22Rv1 (cell line): ENCODE data around the gene DEDD2.

Experiments
- H3K27ac ChIP-seq: fragments of 450-650 bp; 2 replicates; pipeline ENCODE4 v1.5.1; 2017
- ZFX ChIP-seq: fragments of 450-650 bp; IDR thresholded peaks from 2 replicates; pipeline ENCODE4 v1.6.1; 2017; ENCODE audit warnings: antibody characterized with exemption, borderline replicate concordance
- TF ChIP-seq, protein P1 (sequence below): fragments of 450-650 bp; IDR thresholded peaks from 2 replicates; pipeline ENCODE4 v1.5.1; 2017; ENCODE audit warnings: mild to moderate bottlenecking

Gene DEDD2

DNA sequence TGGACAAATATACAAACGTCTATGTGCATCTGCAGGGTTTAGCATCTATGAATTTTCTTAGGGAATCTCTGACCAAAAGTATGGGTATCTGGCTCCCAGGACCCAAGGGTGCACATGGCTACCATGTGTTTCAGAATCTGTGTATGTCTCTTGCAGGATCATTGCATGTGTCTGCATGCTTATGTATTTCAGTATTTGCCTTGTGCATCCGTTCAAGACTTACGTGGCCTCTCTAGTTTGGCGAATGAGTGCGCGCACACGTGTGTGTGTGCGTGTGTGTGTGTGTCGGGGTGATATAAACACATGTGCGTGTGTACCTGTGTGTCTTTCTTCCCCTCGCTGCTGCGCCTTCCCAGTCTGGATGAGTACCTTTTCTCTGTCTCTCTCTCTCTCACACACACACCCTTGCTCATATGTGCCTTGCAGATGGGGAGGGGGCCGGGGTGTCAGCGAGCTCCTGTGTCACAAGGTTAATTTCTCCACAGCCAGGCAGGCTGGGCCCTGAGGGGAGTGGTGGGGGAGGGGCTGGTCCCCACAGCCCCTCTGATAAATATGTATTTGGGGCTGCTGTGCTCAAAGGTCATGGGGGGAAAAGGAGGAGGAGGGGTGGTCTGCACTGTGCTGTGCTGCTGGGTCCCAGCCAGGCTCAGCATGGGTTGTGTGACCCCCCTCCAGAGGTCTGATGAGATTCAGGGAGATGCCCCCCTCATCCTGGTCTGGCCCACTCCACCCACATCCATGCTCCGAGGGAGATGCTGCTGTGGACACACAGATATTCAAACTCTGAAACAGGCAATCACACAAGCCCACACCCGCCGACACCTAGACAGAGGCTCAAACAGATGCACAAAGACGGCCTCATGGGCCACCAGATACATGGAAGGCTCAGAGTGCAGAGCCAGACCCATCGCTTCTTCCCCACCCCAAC is 47.7 kb downstream of the DEDD2 start:
- TF ChIP-seq, protein P1, sequence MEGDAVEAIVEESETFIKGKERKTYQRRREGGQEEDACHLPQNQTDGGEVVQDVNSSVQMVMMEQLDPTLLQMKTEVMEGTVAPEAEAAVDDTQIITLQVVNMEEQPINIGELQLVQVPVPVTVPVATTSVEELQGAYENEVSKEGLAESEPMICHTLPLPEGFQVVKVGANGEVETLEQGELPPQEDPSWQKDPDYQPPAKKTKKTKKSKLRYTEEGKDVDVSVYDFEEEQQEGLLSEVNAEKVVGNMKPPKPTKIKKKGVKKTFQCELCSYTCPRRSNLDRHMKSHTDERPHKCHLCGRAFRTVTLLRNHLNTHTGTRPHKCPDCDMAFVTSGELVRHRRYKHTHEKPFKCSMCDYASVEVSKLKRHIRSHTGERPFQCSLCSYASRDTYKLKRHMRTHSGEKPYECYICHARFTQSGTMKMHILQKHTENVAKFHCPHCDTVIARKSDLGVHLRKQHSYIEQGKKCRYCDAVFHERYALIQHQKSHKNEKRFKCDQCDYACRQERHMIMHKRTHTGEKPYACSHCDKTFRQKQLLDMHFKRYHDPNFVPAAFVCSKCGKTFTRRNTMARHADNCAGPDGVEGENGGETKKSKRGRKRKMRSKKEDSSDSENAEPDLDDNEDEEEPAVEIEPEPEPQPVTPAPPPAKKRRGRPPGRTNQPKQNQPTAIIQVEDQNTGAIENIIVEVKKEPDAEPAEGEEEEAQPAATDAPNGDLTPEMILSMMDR, result no peak
- no peak for TF ChIP-seq ZFX
- H3K27ac ChIP-seq, result no peak overlapping the region

DNA sequence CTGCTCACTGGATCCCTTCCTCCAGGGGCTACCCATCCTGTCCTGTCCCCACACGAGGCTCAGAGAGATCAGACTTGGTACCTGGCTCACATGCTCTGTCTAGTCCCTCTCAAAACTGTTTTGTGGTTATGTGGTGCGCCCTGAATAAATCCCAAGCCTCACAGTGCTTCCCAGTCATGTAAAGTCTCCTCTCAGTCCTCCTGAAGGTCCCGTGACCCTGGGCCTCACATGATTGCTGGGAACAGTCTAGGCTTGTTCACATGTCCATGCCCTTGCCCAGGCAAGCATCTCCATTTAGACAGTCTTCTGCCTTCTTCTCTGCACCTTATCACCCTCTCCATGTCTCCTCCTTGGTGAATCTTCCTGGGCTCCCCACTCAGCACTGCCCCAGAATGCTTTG is 49.3 kb downstream of the DEDD2 start:
- TF ChIP-seq, protein P1, result no peak
- TF ChIP-seq ZFX, result no peak
- no peak overlapping the region for H3K27ac ChIP-seq

DNA sequence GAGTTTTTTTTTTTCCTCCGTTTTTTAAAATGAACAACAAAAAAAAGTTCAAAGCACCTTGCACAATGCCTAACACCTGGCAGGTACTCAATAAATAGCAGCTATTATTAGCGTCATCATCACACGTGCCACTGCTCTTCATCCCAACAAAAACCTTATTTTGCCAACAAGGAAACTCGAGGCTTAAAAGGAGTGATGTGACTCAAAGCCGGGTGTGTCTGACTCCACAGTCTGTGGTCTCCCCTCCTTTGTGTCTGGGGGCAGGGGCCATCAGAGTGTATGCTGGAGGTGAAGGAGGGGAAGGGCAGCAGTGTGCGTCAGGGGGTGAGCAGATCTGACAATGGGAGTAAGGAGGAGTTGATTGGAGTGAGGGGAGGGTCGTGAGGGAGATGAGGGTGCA is 51.2 kb downstream of the DEDD2 start:
- TF ChIP-seq ZFX, result no peak
- H3K27ac ChIP-seq, result no peak overlapping the region

GRCh38 chr19:42165146-42165545 is 52.3 kb downstream of the DEDD2 start:
- H3K27ac ChIP-seq, result no peak overlapping the region
- TF ChIP-seq, protein P1, result no peak
- TF ChIP-seq ZFX, result no peak

- TF ChIP-seq, protein P1, result no peak
- no peak for TF ChIP-seq ZFX
- no peak overlapping the region for H3K27ac ChIP-seq
These were observed 55.7 kb downstream of the DEDD2 start for GRCh38 chr19:42161616-42162263.

GRCh38 chr19:42159942-42160341 is 57.5 kb downstream of the DEDD2 start:
- no peak overlapping the region for H3K27ac ChIP-seq
- TF ChIP-seq, protein P1, result no peak
- TF ChIP-seq ZFX, result no peak

DNA sequence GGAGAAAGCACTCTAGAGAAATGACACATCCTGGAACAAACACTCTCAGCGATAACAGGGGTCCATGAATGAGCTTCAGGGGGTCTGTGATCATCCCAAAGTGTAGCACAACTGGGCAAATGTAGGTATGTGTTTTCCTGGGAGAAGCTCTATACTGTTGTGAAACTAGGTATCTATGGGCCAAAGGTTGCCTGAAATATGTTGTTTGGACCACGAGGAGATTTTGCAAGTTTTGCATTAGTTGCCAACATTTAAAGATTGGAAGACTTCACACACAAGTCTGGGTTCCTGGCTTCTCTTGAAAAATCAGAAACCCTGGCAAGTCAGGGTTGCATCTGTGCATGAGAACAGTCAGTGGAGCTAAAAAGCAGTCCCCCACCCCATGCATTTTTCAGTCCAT is 58.6 kb downstream of the DEDD2 start:
- H3K27ac ChIP-seq, result no peak overlapping the region
- TF ChIP-seq, protein P1, result no peak
- no peak for TF ChIP-seq ZFX
